IMR-90 (cell line): ENCODE data around the gene EGLN1. TPM values are rescaled to one million over a fixed set of nuclear protein-coding genes. Genes with fewer than 3 reads are reported as not detected.

Experiments
- ATAC-seq: fragments of 200-7000 bp; cut with Tn5 transposase; 2 replicates; pipeline ENCODE4 v1.9.1; 2020; ENCODE audit warnings: low read depth, mild to moderate bottlenecking, moderate library complexity
- Bru-seq: library from RNA; stranded (reverse); fragments of 400-500 nt; gene quantifications from one replicate; lab custom pipeline; 2021; lab: Mats Ljungman, UMichigan
- BruChase-seq, 2 experiments: library from RNA; stranded (reverse); fragments of 400-500 nt; gene quantifications; one replicate each; lab custom pipeline; 2021; lab: Mats Ljungman, UMichigan
- BruUV-seq: library from RNA; stranded (reverse); fragments of 400-500 nt; replicated peaks from 2 replicates; lab custom pipeline; 2021; lab: Mats Ljungman, UMichigan
- CTCF ChIA-PET: fragments of 300-600 bp; formaldehyde crosslinking; extraction: SDS; loops from one replicate; lab custom pipeline; 2021; ENCODE audit warnings: antibody characterized with exemption; lab: Yijun Ruan, JAX
- POLR2A ChIA-PET: fragments of 300-600 bp; sonication (Branson Sonifier 250); formaldehyde crosslinking; loops from one replicate; lab custom pipeline; 2022; ENCODE audit warnings: antibody characterized with exemption; ENCODE audit not compliant: unreplicated experiment; lab: Charles Lee
- DNase-seq: peaks from one replicate; pipeline ENCODE4 v3.0.0; 2013
- H2AFZ ChIP-seq: replicated peaks from 2 replicates; pipeline ENCODE3; 2013; ENCODE audit warnings: low read length, mild to moderate bottlenecking; ENCODE audit not compliant: poor library complexity
- H2AK5ac ChIP-seq: 2 replicates; pipeline ENCODE4 v1.6.1; 2013; ENCODE audit warnings: low read depth, low read length, inconsistent platforms
- H2AK9ac ChIP-seq: replicated peaks from 2 replicates; pipeline ENCODE3; 2013; ENCODE audit warnings: mild to moderate bottlenecking, low read depth, low read length, moderate library complexity; ENCODE audit not compliant: poor library complexity
- H2BK120ac ChIP-seq: 2 replicates; pipeline ENCODE4 v1.6.1; 2013; ENCODE audit warnings: low read depth, low read length, inconsistent platforms
- H2BK15ac ChIP-seq: 3 replicates; pipeline ENCODE4 v1.6.1; 2013; ENCODE audit warnings: low read depth, low read length, inconsistent platforms
- H2BK20ac ChIP-seq: 2 replicates; pipeline ENCODE4 v1.6.1; 2013; ENCODE audit warnings: low read depth, mild to moderate bottlenecking, inconsistent platforms, low read length, moderate library complexity
- H2BK5ac ChIP-seq: 2 replicates; pipeline ENCODE4 v1.6.1; 2013; ENCODE audit warnings: mild to moderate bottlenecking, low read depth, low read length, inconsistent platforms; ENCODE audit not compliant: poor library complexity, severe bottlenecking
- H3K14ac ChIP-seq: replicated peaks from 2 replicates; pipeline ENCODE4 v1.6.1; 2013; ENCODE audit warnings: low read depth, low read length, inconsistent platforms
- H3K18ac ChIP-seq: 2 replicates; pipeline ENCODE4 v1.6.1; 2013; ENCODE audit warnings: low read depth, low read length, control low read depth
- H3K23ac ChIP-seq: 2 replicates; pipeline ENCODE4 v1.6.1; 2013; ENCODE audit warnings: low read depth, low read length, inconsistent platforms
- H3K27ac ChIP-seq: 2 replicates; pipeline ENCODE4 v1.5.1; 2013; ENCODE audit warnings: mild to moderate bottlenecking, control low read depth, low read length; ENCODE audit not compliant: insufficient read depth
- H3K27me3 ChIP-seq: 2 replicates; pipeline ENCODE4 v1.6.1; 2013; ENCODE audit warnings: low read length; ENCODE audit not compliant: control insufficient read depth, insufficient read depth
- H3K36me3 ChIP-seq: 2 replicates; pipeline ENCODE4 v1.6.1; 2013; ENCODE audit warnings: low read length, mixed read lengths; ENCODE audit not compliant: control insufficient read depth, insufficient read depth
- H3K4ac ChIP-seq: 2 replicates; pipeline ENCODE4 v1.6.1; 2013; ENCODE audit warnings: low read depth, low read length, inconsistent platforms
- H3K4me1 ChIP-seq: 2 replicates; pipeline ENCODE4 v1.6.1; 2013; ENCODE audit warnings: low read length, mixed read lengths; ENCODE audit not compliant: control insufficient read depth, insufficient read depth
- H3K4me2 ChIP-seq: 2 replicates; pipeline ENCODE4 v1.6.1; 2013; ENCODE audit warnings: low read depth, mild to moderate bottlenecking, control low read depth, low read length, moderate library complexity
- H3K4me3 ChIP-seq: 2 replicates; pipeline ENCODE4 v1.5.1; 2013; ENCODE audit warnings: low read depth, mild to moderate bottlenecking, control low read depth, low read length, moderate library complexity; ENCODE audit not compliant: insufficient read depth
- H3K56ac ChIP-seq: 2 replicates; pipeline ENCODE4 v1.6.1; 2013; ENCODE audit warnings: low read length, inconsistent platforms; ENCODE audit not compliant: insufficient read depth; ENCODE audit errors: extremely low read depth
- H3K79me1 ChIP-seq, 2 experiments: 2 replicates each; pipeline ENCODE4 v1.6.1; 2013; ENCODE audit warnings: low read length in 2 of 2, inconsistent platforms in 1 of 2, low read depth in 1 of 2
- H3K9ac ChIP-seq: 2 replicates; pipeline ENCODE4 v1.6.1; 2013; ENCODE audit warnings: low read depth, low read length, control low read depth
- H3K9me1 ChIP-seq: 2 replicates; pipeline ENCODE4 v1.6.1; 2013; ENCODE audit warnings: low read length, inconsistent platforms; ENCODE audit not compliant: insufficient read depth
- H3K9me3 ChIP-seq: 2 replicates; pipeline ENCODE4 v1.6.1; 2013; ENCODE audit warnings: low read length; ENCODE audit not compliant: control insufficient read depth, insufficient read depth
- H4K20me1 ChIP-seq: 2 replicates; pipeline ENCODE4 v1.6.1; 2013; ENCODE audit warnings: low read length, inconsistent platforms; ENCODE audit not compliant: insufficient read depth
- H4K5ac ChIP-seq: 2 replicates; pipeline ENCODE4 v1.6.1; 2013; ENCODE audit warnings: mild to moderate bottlenecking, low read depth, low read length, control low read depth
- H4K8ac ChIP-seq, 2 experiments: 2 replicates each; pipeline ENCODE4 v1.6.1; 2013; ENCODE audit warnings: low read depth in 2 of 2, low read length in 2 of 2, control low read depth in 1 of 2, inconsistent platforms in 1 of 2
- H4K91ac ChIP-seq: 2 replicates; pipeline ENCODE4 v1.6.1; 2013; ENCODE audit warnings: low read depth, low read length, inconsistent platforms; ENCODE audit not compliant: insufficient read depth
- BHLHE40 ChIP-seq: fragments of 150-350 bp; IDR thresholded peaks from 2 replicates; pipeline ENCODE4 v1.6.1; 2016; ENCODE audit warnings: mild to moderate bottlenecking, low read depth, low read length
- CEBPB ChIP-seq: IDR thresholded peaks from 2 replicates; pipeline ENCODE4 v1.6.1; 2012; ENCODE audit warnings: low read depth, low read length, improper control_type of control experiment
- CHD1 ChIP-seq: IDR thresholded peaks from 2 replicates; pipeline ENCODE4 v1.6.1; 2012; ENCODE audit warnings: low read depth, low read length, improper control_type of control experiment
- MXI1 ChIP-seq: IDR thresholded peaks from 2 replicates; pipeline ENCODE4 v1.6.1; 2012; ENCODE audit warnings: low read depth, mild to moderate bottlenecking, low read length, moderate library complexity, borderline replicate concordance
- POLR2A ChIP-seq: IDR thresholded peaks from 2 replicates; pipeline ENCODE4 v1.6.1; 2012; ENCODE audit warnings: mild to moderate bottlenecking, low read depth, low read length
- RAD21 ChIP-seq: IDR thresholded peaks from 2 replicates; pipeline ENCODE4 v1.6.1; 2012; ENCODE audit warnings: low read length, improper control_type of control experiment
- RCOR1 ChIP-seq: IDR thresholded peaks from 2 replicates; pipeline ENCODE4 v1.6.1; 2012; ENCODE audit warnings: mild to moderate bottlenecking, low read length, improper control_type of control experiment; ENCODE audit not compliant: insufficient replicate concordance
- RFX5 ChIP-seq: IDR thresholded peaks from 2 replicates; pipeline ENCODE4 v1.8.0; 2012; ENCODE audit warnings: low read depth, mild to moderate bottlenecking, low read length, moderate library complexity
- SMC3 ChIP-seq: fragments of 150-350 bp; IDR thresholded peaks from 2 replicates; pipeline ENCODE4 v1.6.1; 2016; ENCODE audit warnings: low read depth, mild to moderate bottlenecking, antibody characterized with exemption, low read length, moderate library complexity
- WGBS, 2 experiments: methylation state at CpG; one replicate each; pipeline versions ENCODE4 v1.1.5 to v1.1.7; 2013; ENCODE audit warnings: missing lambda C conversion rate in 2 of 2; ENCODE audit not compliant: insufficient read length in 1 of 2; ENCODE audit errors: extremely low coverage in 2 of 2; 5-methylcytosine and 5-hydroxymethylcytosine counted together
- dilution Hi-C: fragments of 300-500 bp; cut with HindIII; formaldehyde crosslinking; loops from one replicate; pipeline ENCODE4 v1.14.3; 2018; ENCODE audit warnings: low sequenced_read_pairs; ENCODE audit not compliant: unreplicated experiment
- in situ Hi-C: fragments of 300-500 bp; cut with MboI; formaldehyde crosslinking; loops from 3 replicates; pipeline ENCODE4 v1.14.3; 2019; ENCODE audit warnings: low sequenced_read_pairs, inconsistent platforms, mixed read lengths
- intact Hi-C: fragments of 100-400 bp; cut with micrococcal nuclease; formaldehyde crosslinking; loops from 2 replicates; pipeline ENCODE4 v1.10.0; 2022
- long read RNA-seq: library from polyadenylated mRNA; unstranded; transcript quantifications from one replicate; pipeline ENCODE4 v2.0.0, GENCODE V29; 2021; ENCODE audit not compliant: unreplicated experiment
- polyA plus RNA-seq, 3 experiments: library from polyadenylated mRNA; depleted of rRNA; stranded (reverse); fragments of >200 nt; gene quantifications; 2 replicates each; pipeline ENCODE4 v1.2.3, GENCODE V29; 2012; ENCODE audit warnings: low replicate concordance in 1 of 3
- total RNA-seq: library from RNA; depleted of rRNA; stranded (reverse); fragments of >200 nt; gene quantifications from 2 replicates; pipeline ENCODE4 v1.2.3, GENCODE V29; 2012; rRNA removed
- TF ChIP-seq, protein P1 (sequence below): conservative IDR thresholded peaks from 2 replicates; pipeline ENCODE4 v1.5.1; 2012; ENCODE audit warnings: mild to moderate bottlenecking, low read depth, low read length, improper control_type of control experiment

EGLN1 gene
- total RNA-seq (26.9 and 66.4 TPM in 2 replicates), polyA plus RNA-seq (2012; rRNA removed) (18.1 and 25.7 TPM in 2 replicates), Bru-seq, nascent RNA (percentile 83 among the genes with signal in this experiment), BruChase-seq, experiment 1, labeled RNA remaining after a 6-hour chase (percentile 77 among the genes with signal in this experiment), BruChase-seq, experiment 2, labeled RNA remaining after a 2-hour chase (percentile 79 among the genes with signal in this experiment)
- 5.9 and 11.1 TPM in 2 replicates for polyA plus RNA-seq (2012; cell fraction: cytosol; rRNA removed)
- 7.3 and 10.0 TPM in 2 replicates for polyA plus RNA-seq (2012; cell fraction: nucleus; rRNA removed; ENCODE audit: low replicate concordance)
- long read RNA-seq, full-length matches to known transcripts, result 44 of 63 reads
- long read RNA-seq, partial matches to known transcripts, result 2 of 63 reads
- long read RNA-seq, other reads (novel, unspliced or antisense), result 17 of 63 reads

DNA sequence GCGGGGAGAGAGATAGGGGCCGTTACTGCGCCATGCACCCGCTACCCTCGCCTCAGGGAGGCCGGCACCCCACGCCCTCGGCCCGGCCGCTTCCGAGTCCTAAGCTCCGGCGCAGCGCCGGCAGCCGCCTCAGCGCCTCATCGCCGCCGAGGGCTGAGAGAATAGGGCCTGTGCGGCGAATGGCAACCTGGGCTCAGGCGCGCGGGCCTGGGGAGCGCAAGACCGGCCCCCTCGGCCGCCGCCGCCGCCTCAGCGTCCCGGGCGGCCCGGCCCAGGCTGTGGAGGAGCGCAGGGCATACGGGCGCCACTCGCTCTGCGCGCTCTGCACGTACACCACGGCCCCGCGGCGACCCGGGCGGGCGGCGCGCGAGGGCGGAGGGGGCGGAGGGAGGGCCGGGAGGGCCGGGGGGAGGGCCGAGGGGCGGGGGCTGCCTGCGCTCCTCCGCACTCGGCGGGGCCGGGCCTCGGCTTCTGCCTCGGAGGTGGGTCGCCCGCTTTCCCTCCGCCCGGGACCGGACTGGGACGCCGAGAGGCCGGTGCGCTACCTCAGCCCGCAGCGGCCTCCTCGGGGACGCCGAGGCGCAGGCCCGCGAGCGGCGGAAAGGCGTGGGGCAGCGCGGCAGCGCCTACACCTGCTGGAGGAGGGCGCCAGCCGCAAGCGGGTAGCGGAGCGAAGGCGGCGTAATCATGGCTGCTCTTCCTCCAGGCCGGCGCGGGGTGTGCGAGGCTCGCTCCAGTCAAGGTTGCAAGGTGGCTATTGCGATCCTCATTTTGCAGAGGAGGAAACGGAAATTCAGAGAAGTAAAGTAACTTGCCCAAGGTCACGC lies at the start of gene EGLN1:
EGLN1 (minus strand) TSS at position 317 of the 827 bp plus-strand sequence. CDS start 399 bp downstream, outside the sequence.
- Histone ChIP-seq H3K4me3 (peak within 1 kb of the TSS; percentile 78), H3K9ac (peak within 1 kb of the TSS; percentile 90), H3K4ac (peak within 1 kb of the TSS; percentile 65), H3K9me1 (peaks cover 4% of the 10 kb centered on the region; the same call in 1 of the 2 replicates), H2BK15ac (no peak within 1 kb of the TSS), H2AK9ac (peak within 1 kb of the TSS; percentile 89), H2BK20ac (no peak within 1 kb of the TSS), H2BK5ac (peak within 1 kb of the TSS; percentile 99), H4K91ac (peak within 1 kb of the TSS; percentile 78), H3K79me1 (peaks cover 0 to 31% of the 10 kb centered on the region in 2 experiments; a peak in 2 of 4 replicates), H2AK5ac (peak within 1 kb of the TSS; percentile 80; the same call in 1 of the 2 replicates), H4K5ac (peak within 1 kb of the TSS; percentile 85), H2BK120ac (peak within 1 kb of the TSS; percentile 87; the same call in 1 of the 2 replicates), H3K4me1 (peaks cover 7% of the 10 kb centered on the region), H3K14ac (peak within 1 kb of the TSS; percentile 91), H3K23ac (peak within 1 kb of the TSS; percentile 95), H3K4me2 (peak within 1 kb of the TSS; percentile 91), H2AFZ (peak within 1 kb of the TSS; percentile 96), H4K8ac (peak within 1 kb of the TSS; percentile 43 to 47; a peak in 3 of 4 replicates), H3K36me3 (no peaks in the 10 kb centered on the region; the same call in 1 of the 2 replicates), H4K20me1 (peaks cover 41% of the 10 kb centered on the region), H3K18ac (peak within 1 kb of the TSS; percentile 58), H3K56ac (peak within 1 kb of the TSS; percentile 57), H3K27ac (peak within 1 kb of the TSS; percentile 98), H3K27me3 (no peaks in the 10 kb centered on the region), H3K9me3 (no peaks in the 10 kb centered on the region)
- intact Hi-C loops, result loop anchor here (1.0 to 5.0 kb wide), 6 partner anchors 27 to 180 kb away; partner anchors contain the start of genes GNPAT and TSNAX
- in situ Hi-C loops, result loop anchor here (5.0 kb wide), 1 partner anchor 60 kb away; no protein-coding TSS in a partner anchor
- peak; percentile 85 for ATAC-seq
- ChIA-PET CTCF (no interaction called here), POLR2A (no interaction called here)
- dilution Hi-C loops, result no loop called here
- TF ChIP-seq, protein P1, sequence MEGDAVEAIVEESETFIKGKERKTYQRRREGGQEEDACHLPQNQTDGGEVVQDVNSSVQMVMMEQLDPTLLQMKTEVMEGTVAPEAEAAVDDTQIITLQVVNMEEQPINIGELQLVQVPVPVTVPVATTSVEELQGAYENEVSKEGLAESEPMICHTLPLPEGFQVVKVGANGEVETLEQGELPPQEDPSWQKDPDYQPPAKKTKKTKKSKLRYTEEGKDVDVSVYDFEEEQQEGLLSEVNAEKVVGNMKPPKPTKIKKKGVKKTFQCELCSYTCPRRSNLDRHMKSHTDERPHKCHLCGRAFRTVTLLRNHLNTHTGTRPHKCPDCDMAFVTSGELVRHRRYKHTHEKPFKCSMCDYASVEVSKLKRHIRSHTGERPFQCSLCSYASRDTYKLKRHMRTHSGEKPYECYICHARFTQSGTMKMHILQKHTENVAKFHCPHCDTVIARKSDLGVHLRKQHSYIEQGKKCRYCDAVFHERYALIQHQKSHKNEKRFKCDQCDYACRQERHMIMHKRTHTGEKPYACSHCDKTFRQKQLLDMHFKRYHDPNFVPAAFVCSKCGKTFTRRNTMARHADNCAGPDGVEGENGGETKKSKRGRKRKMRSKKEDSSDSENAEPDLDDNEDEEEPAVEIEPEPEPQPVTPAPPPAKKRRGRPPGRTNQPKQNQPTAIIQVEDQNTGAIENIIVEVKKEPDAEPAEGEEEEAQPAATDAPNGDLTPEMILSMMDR, result peak; percentile 38
- TF ChIP-seq CHD1, result no peak
- peak; percentile 75; the same call in 1 of the 2 replicates for TF ChIP-seq MXI1
- peak; percentile 28; the same call in 1 of the 2 replicates for TF ChIP-seq CEBPB
- TF ChIP-seq SMC3, result peak; percentile 3; the same call in 1 of the 2 replicates
- 0 out of 2 replicates have a peak, but pooled peaks have one; percentile 12 for TF ChIP-seq BHLHE40
- peak; percentile 94 for TF ChIP-seq RCOR1
- TF ChIP-seq POLR2A, result peak; percentile 81
- no peak for TF ChIP-seq RFX5
- peak; percentile 51 for TF ChIP-seq RAD21
- DNase-seq, result peak; percentile 88
- BruUV-seq, result no TSS peak
- 0% methylated on average over 25 of the region's 104 CpGs; no CpG with 5 or more reads in 1 of the 2 experiments for WGBS, 2 experiments
